GM21367 (cell line): ENCODE measurements around the gene SOX12.
"Not testable (repeated sequence)": the region's sequence is repeated elsewhere in the genome, so short reads cannot be mapped to it uniquely, and the experiment has no call there.

Source experiments
- ATAC-seq: cut with Tn5 transposase; IDR thresholded peaks from one replicate; pipeline ENCODE4 v1.9.1; 2021; ENCODE audit not compliant: unreplicated experiment

Gene SOX12

DNA sequence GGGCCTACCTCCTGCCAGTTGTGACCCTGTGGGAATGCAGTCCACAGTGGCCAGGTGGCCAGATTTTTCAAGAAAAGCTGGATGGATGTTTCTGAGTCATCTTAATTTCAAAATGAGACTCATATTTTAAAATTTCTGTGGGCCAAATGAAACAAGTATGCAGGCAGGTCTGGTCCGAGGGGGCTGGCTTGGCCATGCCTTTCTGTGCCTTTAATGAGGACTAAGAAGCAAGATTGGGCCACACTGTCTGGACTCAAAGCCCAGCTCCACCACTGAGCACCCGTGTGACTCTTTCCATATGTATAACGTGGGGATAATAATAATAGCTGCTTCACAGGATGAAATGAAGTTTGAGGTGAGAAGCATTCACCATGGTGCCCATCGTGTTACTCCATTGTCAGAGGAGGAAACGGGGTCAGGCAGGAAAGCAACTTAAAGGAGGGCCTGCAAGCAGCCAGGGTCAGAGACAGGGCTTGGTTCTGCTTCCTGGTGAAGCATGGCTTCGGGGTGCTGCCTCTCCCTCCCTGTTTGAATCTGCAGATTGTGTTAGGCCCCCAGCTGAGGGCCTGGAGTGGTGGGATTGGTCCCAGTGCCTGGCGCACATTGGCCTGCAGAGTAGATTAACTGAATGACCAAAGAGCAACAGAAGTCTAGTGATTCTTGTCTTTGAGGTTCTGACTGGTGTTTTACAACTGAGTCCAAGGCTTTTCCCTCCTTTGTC, 3.8 kb downstream of the SOX12 start:
- no peak for ATAC-seq

DNA sequence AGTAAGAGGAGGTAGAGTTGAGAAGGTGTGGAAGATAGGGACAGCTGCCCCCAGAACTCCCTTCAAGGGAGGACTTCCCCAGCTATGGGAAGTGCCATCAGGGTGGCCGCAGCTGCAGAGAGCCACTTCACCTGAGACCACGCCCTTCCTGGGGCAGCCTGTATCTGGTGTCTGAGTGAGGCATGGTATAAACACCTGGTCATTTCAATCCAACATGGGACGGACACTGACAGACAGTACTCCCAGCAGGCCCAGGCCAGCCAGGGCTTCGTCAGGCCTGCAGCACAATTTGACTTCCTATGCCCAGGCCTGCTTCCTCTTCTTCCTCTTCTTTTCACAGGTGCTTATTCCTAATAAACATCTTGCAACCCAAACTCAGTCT, 4.5 kb downstream of the SOX12 start:
- no peak for ATAC-seq

DNA sequence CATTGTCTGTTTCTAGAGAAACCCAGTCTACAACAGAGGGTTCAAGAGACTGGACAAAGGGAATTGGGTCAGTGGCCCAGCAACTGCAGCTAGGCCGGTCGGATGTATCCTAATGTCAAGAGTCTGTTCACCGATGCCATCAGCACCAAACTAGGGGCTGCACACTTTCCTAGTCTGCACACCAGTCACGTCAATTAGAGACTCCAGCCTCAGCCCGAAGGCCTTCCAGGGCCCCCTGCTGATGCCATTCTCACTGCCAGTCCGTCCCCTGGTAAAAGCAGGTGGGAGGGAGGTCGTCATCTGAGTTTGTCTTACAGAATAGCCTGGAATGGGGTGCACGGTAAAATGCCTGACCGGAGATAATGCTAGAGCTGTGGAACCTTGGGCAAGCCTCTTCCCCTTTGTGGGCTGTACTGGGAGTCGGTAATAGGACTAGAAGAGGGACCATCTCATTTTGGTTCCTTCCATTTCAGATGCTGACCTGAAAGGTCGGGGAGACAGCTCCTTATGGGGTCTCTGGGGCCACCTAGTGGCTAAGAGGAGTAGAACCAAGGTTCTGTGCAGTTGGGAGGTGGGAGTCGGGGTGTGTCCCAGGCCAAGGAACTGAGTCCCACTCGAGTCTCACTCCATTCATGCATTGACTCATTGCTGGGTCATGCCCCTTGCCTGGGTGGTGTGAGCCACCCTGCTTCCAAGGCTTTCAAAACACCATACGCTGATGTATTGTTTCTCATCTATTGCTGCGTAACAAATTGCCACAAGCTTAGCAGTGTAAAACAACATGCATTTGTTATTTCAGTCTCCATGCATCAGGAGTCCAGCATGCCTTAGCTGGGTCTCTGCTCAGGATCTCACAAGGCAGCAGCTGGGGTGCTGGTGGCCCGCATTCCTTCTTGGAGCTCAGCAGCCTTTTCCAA, 5.1 kb downstream of the SOX12 start:
- peak; percentile 37 for ATAC-seq

DNA sequence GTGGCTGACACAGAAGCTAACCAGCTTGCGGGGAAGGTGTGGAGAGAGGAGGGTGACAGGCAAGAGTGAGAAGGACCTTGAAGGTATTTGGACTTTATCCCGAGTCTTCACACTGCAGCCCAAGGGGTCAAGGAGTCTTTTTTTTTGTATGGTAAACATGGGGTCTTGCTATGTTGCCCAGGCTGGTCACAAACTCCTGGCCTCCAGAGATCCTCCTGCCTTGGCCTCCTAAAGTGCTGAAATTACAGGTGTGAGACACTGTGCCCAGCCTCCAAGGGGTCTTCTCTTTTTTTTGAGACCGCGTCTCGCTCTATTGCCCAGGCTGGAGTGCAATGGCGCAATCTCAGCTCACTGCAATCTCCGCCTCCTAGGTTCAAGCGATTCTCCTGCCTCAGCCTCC, 9.2 kb downstream of the SOX12 start:
- no peak for ATAC-seq

DNA sequence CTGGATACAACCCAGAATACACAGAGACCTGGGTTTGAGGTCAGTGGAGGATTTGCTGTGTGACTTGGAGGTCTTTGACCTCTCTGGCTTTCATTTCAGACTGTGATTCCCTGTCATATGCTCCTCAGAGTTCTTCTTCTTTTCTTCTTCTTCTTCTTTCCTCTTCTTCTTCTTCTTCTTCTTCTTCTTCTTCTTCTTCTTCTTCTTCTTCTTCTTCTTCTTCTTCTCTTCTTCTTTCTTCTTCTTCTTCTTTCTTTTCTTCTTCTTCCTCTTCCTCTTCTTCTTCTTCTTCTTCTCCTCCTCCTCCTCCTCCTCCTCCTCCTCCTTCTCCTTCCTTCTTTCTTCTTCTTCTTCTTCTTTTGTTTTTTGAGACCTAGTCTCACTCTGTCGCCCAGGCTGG, 10.7 kb downstream of the SOX12 start:
- not testable (repeated sequence) for ATAC-seq

DNA sequence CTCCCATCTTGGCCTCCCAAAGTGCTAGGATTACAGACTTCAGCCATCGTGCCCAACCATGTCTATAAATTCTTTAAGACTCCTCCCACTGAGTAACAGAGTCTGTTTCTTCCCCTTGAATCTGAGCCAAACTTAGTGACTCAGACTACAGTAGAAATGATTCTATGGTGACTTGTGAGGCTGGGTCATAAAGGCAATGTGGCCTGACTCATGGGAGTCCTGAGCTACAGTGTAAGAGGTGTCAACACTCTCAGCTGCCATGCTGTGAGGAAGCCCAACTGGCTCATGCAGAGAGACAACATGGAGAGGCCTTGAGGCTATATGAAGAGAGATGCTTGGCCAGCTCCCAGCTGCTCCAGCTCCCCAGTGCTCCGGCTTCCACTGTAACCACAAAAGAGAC, 16.3 kb downstream of the SOX12 start:
- ATAC-seq, result no peak

DNA sequence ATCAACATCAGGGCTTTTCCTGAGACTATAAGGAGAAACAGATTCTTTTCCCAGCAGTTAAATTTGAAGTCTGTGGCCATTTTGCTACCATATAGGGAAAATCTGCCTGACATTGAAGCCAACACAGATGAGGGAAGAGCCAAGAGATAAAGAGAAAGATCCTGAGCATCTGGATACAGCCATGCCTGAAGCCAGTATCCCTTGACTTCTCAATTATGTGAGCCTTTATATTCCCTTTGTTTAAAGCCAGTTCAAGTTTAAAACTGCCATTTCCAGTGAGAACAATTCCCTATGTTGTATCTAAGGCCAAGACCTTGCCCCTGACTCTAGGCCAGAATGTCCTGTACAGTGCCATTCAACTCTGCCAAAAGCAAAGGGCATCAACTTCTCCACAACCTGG, 17.8 kb downstream of the SOX12 start:
- no peak for ATAC-seq

DNA sequence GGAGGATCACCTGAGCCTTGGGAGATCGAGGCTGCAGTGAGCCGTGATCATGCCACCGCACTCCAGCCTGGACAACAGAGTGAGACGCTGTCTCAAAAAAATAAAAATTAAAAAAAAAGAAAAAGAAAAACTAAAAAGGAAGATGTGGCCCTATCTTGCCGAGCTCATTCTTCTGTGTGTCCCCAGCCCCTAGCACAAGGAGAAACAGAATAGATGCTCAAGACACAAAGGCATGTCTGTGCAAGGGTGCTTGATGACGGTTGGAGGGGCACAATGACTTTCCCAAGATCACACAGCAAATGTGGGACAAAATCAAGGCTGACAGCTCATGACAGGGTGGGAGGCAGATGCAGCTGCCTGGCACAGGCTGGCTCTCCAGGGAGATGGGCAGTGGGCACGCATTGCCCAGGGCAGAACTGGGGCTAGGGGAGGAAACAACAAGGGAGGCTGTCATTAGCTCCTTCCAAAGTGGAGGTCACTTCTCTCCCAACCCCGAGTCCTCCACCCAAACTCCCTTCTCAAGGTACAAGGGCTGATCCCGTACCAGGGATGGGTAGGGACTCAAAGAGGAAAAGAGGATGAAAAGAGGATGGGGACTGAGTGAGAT, 20.8 kb downstream of the SOX12 start:
- ATAC-seq, result no peak

DNA sequence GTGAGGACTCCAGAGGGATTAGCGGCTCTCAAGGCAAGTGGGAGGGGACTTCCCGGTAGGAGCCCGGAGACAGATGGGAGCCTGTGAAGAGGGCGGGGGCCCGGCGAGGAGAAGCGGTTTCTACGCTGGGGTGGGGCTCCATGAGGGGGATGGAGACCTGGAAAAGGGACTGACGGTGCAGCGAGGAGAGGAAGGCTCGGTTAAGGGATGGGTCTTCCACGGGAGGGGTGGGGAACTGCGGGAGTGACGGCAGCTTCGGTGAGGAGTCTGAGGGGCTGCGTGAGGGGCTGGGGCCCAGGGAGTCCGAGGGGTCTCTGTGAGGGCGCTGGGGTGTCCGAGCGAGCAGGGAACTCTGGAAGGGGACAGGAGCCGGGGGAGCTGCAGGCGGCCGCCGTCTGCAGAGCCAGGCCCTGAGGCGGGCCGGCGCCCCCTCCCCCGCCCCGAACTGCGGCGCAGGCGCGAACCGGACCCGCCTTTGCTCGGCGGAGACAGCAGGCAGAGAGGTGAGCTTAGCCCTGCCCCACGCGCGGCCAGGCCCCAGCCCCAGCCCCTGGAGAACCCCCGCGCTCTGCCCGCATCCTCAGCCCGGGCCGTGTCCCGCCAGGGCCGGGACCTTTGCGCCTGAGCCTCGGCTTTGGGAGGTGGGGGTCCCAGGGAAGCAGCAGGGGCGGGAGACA, 21.4 kb downstream of the SOX12 start, which contains the start of gene NRSN2:
TSS of gene NRSN2 (plus strand) at position 472 of the 677 bp plus-strand sequence. CDS start 2,533 bp downstream, outside the sequence.
- no peak for ATAC-seq

DNA sequence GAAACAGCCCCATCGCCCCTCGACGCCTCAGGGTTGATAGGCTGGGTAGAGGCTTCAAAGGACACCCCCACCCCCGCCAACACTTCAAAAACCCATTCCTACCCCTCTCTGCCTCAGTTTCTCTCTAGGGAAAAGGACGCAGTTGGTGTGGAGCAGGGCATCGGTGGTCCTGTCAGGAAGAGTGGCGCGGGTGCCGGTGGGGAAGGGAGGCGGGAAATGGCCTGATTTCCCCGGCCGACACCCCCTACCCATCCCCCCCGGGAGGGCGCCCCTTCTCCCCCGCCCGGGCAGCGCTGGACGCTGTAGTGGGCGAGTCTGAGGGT, 21.9 kb downstream of the SOX12 start:
- ATAC-seq, result no peak

DNA sequence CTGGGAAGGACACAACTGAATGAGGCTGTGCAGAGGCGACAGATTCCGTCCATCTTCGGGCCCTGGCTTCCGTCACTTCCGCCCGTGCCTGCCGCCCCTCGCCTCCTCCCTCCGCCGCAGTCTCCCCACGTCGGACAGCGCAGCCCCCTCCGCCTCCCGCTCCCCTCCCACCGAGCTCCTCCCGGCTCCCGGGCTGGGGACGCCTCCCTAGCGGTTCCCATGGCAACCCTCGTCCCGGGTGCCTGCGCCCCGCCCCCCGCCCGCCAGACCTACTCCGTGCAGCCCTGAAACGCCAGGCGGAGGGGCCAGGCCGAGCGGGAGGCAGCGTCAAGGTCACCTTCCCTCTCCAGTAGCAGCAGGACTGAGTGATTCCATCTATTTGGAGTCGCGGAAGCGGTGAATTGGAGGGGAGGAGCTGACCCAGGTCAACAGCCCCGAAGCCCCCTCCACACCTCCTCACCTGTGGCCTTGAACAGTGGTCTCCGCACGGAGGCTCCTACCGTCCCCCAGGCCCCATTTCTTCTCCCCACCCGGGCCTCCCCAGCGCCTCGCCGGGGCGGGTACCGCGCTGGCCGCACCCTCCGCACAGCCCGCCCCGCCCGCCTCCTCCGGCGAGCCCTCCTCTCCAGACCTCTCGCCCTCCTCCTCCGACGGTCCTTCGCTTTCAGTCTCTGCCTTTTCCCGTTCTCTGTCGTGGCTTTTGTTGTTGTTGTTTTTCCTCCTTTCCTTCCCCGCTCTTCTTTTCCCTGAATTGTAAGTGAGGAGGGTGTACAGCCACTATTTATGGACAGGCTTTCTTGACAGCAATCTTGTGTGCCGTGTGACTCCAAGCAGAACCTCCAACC, 22.5 kb downstream of the SOX12 start:
- ATAC-seq, result peak; percentile 75

DNA sequence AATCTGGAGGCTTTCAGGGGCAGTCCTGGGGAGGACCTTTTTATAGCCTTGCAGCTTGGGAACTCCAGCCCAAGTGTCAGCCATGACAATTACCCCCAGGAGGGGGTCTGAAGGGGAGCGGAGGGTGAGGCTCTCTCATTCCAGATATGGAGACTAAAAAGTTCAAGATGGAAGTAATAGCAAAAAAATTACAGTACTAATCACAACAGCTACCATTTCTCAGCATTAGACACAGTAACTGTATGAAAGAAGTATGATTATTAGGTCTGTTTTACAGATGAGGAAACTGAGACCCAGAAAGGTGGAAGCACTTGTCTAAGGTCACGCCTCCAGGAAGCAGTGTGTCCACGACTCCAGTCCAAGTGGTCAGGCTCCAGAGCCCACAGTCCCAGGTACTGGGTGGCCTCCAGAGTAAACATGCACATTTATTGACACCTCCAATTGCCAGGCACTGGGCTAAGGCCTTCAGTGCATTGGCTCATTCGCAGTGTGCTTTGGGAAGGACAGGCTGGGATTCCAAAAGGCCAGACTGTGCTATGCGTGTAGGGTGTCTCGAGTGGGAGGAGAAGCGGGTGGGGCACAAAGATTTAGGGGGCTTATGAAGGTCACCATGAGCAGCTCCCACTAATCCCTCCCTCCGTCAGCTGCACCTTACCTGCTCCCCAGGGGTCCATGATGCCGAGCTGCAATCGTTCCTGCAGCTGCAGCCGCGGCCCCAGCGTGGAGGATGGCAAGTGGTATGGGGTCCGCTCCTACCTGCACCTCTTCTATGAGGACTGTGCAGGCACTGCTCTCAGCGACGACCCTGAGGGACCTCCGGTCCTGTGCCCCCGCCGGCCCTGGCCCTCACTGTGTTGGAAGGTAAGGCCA, 23.9 kb downstream of the SOX12 start:
- no peak for ATAC-seq

DNA sequence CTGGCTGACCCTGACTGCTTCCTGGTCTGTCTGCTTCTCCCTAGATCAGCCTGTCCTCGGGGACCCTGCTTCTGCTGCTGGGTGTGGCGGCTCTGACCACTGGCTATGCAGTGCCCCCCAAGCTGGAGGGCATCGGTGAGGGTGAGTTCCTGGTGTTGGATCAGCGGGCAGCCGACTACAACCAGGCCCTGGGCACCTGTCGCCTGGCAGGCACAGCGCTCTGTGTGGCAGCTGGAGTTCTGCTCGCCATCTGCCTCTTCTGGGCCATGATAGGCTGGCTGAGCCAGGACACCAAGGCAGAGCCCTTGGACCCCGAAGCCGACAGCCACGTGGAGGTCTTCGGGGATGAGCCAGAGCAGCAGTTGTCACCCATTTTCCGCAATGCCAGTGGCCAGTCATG, 27.8 kb downstream of the SOX12 start:
- no peak for ATAC-seq

DNA sequence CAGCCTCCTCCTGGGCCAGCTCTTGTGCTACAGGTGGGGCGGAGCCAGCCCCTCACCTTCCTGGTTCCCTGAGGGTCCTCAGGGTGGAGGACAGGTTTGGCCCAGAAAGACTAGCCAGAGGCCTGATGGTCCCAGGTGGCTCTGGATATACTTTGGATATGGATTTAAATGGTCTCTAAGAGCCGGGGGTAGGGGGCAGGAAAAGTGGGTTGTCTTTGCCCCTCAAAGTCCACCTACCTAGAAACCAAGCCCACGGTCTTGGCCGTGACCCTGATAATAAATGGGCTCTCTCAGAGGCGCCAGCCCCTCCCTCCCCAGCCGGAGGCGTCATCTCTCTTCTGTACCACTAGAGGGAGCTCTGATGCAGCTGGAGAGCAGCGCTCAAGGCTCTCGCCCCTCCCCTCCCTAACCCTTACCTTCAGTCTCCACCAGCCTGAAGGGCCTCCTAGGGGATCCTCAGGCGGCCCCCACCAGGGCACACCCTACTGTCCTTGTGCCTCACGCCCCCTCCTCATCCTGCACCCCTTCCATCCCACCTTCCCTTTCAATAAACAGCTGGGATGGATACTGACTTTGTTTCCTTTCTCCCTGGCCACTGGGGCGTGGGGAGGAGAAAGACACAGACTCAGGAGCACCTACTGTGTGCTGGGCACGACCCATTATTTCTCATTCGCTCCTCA, 29.1 kb downstream of the SOX12 start:
- peak; percentile 78 for ATAC-seq

DNA sequence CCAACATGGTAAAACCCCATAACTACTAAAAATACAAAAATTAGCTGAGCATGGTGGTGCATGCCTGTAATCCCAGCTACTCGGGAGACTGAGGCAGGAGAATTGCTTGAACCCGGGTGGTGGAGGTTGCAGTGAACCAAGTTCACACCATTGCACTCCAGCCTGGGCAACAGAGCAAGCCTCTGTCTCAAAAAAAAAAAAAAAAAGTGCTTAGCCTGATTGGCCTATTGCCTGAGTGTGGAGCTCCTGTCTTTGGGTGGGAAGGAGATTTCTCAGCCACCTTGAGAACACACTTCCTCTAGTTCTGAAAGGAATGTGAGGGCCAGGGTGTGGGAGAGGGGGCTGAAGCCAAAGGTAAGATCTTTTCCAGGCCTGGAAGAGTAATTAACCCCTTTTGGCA, 30.8 kb downstream of the SOX12 start:
- not testable (repeated sequence) for ATAC-seq

DNA sequence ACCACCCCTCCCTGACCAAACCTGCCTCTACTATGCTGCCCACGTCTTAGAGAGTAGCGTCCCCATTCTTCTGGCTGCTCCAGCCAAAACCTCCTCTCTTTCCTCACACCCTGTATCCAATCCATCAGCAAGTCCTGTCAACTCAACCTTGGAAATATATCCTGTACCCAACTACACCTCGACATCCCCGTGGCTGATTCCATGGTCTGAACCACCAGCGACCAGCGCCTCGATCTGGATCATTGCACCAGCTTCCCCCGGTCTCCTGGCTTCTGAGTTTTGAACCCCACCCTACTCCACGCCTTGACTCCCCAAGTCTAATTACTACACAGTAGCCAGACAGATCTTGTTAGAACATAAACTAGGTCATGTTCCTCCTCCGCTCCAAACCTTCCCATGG, 31.4 kb downstream of the SOX12 start:
- ATAC-seq, result no peak

DNA sequence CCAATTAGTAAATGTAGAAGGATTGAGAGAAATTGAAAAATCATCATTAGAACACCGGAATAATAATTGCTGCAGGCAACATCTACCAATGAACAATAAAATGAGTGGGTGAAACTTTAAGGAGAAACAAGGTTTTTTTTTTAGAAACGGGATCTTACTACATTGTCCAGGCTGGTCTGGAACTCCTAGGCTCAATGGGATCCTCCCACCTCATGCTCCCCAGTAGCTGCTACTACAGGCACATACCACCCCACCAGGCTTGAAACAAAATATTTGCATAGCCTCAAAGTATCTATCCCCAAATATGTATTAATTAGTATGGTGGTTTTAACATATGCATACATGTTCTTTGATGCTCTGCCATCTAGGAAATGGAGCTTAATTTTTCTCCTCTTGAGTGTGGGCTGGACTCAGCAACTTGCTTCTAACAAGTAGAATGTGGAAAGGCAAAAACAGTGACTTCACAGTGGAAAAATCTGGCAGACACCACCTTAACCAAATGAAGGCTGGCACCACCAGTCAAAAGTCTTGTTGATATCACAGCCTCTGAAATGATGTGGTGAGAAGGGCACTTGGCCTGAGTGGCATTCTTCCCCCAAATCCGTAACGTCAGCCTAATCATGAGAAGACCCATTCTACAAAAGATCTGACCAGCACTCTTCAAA, 33.7 kb downstream of the SOX12 start:
- ATAC-seq, result no peak

DNA sequence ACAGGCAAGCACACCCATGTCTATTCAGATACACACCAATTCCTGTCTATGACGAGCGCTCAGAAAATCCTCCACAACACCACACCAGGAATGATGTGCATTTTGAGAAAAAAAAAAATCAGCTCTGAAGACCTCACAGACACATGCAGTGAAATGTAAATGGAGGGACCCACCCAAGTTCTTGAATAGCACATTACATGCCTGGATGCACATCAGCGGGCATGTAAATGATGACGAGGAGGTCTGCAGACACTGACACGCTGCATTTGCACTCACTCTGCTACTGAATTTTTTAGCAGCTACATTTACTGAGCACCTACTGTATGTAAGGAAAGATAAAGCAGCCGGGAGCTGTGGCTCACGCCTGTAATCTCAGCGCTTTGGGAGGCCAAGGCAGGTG, 36.2 kb downstream of the SOX12 start:
- no peak for ATAC-seq
